IMR-90 (cell line): Measurements from ENCODE around the gene LRPAP1. TPM values are rescaled to one million over a fixed set of nuclear protein-coding genes. Genes with fewer than 3 reads are reported as not detected.

Experiments used
- polyA plus RNA-seq, 3 experiments: library from polyadenylated mRNA; depleted of rRNA; stranded (reverse); fragments of >200 nt; gene quantifications; 2 replicates each; pipeline ENCODE4 v1.2.3, GENCODE V29; 2012; ENCODE audit warnings: low replicate concordance in 1 of 3
- total RNA-seq: library from RNA; depleted of rRNA; stranded (reverse); fragments of >200 nt; gene quantifications from 2 replicates; pipeline ENCODE4 v1.2.3, GENCODE V29; 2012; rRNA removed

The LRPAP1 gene
- total and polyA plus RNA-seq, 2 of the 4 experiments (the other 2 are of a cell fraction) = 135 to 175 TPM

Other genes with a start within 250 kb of the LRPAP1 start
- gene RGS12, start 239.4 kb downstream of the LRPAP1 start, total RNA-seq = 11.8 and 13.1 TPM in 2 replicates
- gene RGS12, start 239.4 kb downstream of the LRPAP1 start, polyA plus RNA-seq (2012; rRNA removed) = 12.0 and 15.7 TPM in 2 replicates
- gene HGFAC, start 90.5 kb downstream of the LRPAP1 start, total RNA-seq = not detected in 2 replicates
- 0.05 and 0.23 TPM in 2 replicates for gene HGFAC, start 90.5 kb downstream of the LRPAP1 start, polyA plus RNA-seq (2012; rRNA removed)
- gene DOK7, start 69.1 kb downstream of the LRPAP1 start, total RNA-seq = not detected in 2 replicates
- gene DOK7, start 69.1 kb downstream of the LRPAP1 start, polyA plus RNA-seq (2012; rRNA removed) = not detected in 2 replicates
- gene ADRA2C, start 234.0 kb upstream of the LRPAP1 start, total RNA-seq = under 0.01 and 0.28 TPM in 2 replicates
- 0.14 and 0.36 TPM in 2 replicates for gene ADRA2C, start 234.0 kb upstream of the LRPAP1 start, polyA plus RNA-seq (2012; rRNA removed)